Measurements from ENCODE around the gene UBTFL1.
"Not testable (repeated sequence)": the region's sequence is repeated elsewhere in the genome, so short reads cannot be mapped to it uniquely, and the experiment has no call there.

Gene UBTFL1, protein sequence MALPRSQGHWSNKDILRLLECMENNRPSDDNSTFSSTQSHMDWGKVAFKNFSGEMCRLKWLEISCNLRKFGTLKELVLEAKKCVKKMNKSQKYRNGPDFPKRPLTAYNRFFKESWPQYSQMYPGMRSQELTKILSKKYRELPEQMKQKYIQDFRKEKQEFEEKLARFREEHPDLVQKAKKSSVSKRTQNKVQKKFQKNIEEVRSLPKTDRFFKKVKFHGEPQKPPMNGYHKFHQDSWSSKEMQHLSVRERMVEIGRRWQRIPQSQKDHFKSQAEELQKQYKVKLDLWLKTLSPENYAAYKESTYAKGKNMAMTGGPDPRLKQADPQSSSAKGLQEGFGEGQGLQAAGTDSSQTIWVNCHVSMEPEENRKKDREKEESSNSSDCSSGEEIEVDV

DNA sequence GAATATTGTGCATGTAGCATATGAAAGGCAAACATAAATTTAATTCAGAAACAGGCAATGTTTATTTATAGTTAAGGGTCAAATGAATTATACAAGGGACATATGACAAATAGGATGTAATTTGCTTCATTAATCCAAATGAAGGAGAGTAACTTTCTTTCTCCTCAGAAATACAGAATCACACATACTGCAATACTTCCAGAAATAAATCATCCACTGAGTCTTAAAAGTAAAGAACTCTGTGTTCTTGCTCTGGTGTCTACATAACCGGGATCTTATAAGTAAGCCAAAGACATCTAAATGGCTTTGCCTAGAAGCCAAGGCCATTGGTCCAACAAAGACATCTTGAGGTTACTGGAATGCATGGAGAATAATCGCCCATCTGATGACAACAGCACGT lies at the start of gene UBTFL1:
Gene UBTFL1 (plus strand): TSS at position 301 of the 400 bp plus-strand sequence. CDS start 0 bp downstream, at position 301.
- DNase-seq, result not testable (repeated sequence)

DNA sequence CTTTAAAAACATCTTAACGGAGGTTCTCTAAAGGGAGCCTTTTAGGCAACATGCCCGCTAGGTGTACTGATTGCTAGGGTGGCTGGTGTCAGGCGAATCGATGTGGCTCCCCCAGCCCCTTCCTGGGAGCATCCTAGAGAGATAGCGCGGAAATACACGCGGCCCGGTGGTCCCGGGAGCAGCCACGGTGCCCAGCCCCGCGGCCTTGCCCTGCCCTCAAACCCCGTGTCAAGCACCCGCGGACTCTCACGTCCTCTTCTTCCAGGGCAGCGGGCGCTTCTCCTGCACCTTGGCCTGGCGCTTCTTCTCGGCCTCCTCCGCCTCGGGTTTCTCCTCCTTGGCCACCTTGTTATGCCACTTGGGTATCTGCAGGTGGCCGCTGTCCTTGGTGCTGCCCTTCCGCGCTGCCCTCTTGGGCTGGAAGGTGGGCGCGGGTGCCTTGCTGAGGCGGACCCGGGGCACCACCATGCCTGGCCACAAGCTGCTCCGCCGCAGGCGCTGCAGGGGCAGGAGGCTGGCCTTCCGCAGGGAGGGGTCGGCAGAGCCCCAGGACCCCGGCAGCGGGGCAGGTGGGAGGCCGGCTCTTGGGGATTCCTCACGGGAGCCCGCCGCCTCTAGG lies 34.0 kb upstream of the UBTFL1 start:
- DNase-seq, result not testable (repeated sequence)

DNA sequence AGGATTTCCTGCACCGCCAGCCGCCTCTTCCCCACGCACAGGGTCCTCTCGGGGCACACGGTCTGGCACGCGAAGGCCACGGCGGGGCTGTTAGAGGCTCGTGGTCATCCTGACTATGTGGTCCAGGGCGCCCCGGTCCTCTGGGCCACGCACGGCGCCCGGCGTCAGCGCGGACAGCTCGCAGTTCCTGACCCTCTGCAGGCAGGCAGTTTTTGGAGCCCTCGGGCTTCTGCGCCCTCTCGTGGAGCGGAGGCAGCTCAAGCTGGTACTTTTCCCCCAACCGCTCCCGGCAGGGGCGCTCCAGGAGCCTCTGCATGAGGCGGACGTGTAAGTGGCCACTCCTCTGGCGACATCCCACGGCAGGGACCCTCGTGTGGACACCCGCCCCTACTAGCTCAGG lies 33.4 kb upstream of the UBTFL1 start:
- not testable (repeated sequence) for DNase-seq

DNA sequence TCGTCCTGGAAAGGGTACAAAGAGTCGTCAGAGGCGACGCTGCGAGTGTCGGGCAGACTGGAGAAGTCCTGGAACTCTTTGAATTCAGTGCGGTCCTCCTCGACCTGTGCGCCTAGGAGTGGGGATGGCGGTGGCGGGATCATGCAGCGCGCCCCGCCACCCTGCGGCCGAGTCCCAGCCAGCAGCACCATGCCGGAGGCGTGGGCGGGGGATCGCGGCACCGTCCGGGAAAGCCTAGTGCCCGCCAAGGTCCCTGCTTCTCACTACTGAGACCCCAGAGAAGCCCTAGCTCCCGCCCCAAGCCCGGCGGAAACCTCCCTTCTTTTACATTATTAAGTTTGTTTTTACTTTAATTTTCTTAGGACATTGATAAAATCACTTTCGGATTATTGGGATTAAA lies 32.2 kb upstream of the UBTFL1 start:
- DNase-seq, result not testable (repeated sequence)

DNA sequence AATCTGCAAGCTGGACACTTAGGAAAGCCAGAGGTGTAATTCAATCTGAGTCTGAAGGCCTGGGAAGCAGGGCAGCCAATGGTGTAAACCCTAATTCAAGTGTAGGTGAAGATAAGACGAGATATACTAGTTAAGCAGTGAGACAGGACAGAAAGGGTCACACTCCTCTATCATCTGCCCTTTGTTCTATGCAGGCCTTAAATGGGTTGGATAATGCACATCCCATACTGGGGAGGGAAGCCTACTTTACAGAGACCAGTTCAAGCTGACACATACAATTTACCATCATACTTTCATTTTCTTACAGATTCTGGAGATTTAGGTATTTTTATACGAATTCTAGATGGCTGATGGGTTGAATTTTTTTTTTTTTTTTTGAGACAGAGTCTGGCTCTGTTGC lies 3.0 kb downstream of the UBTFL1 start:
- not testable (repeated sequence) for DNase-seq

DNA sequence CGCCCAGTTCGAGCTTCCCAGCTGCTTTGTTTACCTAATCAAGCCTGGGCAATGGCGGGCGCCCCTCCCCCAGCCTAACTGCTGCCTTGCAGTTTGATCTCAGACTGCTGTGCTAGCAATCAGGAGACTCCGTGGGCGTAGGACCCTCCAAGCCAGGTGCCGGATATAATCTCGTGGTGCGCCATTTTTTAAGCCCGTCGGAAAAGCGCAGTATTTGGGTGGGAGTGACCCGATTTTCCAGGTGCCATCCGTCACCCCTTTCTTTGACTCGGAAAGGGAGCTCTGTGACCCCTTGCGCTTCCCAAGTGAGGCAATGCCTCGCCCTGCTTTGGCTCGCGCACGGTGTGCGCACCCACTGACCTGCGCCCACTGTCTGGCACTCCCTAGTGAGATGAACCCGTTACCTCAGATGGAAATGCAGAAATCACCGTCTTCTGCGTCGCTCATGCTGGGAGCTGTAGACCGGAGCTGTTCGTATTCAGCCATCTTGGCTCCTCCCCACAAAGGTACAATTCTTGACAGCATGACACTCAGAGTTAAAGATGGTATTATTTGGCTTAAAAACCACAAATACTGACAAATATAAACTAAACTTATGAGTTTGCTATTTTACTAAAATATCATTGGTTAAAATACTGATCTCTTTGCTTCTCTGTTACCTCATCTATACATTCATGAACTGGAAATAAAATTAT lies 9.6 kb downstream of the UBTFL1 start:
- not testable (repeated sequence) for DNase-seq

DNA sequence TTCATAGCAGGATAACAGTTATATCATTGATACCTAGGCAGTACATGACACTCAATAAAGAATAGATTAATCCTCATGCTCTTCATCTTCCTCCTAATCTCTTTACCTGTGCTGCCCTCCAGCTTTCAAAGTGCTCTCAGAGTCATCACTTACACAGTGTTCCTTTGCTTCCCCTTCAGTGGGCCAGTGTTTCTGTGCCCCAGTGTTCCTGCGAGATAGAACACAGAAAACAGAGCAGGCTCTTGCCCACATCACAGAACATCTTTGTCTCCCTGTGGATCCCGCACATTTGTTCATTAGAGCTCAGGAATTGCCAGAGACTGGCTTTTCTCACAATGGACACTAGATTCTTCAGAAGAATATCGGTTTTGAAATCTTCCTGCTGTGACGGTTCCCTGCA lies 12.5 kb downstream of the UBTFL1 start:
- DNase-seq, result not testable (repeated sequence)

DNA sequence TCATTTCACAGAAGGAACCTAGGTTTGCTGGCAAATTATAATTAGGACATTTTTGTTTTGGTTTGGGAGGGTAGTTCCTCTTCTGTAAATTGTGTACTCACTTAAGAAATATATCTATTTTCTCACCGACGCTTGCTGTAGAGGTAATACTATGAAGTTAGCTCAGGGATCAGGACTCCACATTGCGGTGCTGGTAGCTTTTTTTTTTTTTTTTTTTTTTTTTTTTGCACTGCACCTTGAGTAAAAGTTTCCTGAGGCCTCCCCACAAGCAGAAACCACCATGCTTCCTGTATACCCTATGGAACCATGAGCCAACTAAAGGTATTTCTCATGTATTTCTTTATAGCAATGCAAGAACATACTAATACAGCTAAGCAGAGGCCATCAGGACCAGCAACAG lies 14.7 kb downstream of the UBTFL1 start:
- DNase-seq, result no peak

DNA sequence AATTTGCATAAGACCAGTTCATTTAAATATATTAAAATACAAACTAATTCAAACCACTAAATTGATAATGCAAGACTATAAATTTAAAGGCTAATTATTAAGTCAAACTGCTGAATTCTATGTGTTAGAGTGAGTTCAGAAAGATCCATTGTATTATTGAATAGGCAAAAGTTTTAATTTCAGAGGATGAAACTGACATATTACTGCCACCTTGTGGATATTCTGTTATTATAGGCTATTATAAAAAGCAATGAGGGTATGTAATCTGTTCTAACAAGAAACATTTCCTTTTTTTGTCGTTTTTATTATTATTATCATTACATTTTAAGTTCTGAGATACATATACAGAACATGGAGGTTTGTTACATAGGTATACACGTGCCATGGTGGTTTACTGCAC lies 27.8 kb downstream of the UBTFL1 start:
- DNase-seq, result no peak

DNA sequence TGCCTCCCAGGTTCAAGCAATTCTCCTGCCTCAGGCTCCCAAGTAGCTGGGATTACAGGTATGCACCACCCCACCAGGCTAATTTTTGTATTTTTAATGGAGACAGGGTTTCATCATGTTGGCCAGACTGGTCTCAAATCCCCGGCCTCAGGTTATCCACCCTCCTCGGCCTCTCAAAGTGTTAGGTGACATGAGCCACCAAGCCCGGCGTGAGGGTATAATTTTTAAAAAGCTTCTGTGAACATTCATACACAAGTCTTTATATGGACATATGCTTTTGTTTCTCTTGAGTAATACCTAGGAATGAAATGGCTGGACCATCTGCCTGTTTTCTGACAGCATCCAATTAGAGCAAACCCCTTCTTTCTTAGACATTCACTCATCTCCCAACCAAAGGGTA lies 34.4 kb downstream of the UBTFL1 start:
- DNase-seq, result no peak

DNA sequence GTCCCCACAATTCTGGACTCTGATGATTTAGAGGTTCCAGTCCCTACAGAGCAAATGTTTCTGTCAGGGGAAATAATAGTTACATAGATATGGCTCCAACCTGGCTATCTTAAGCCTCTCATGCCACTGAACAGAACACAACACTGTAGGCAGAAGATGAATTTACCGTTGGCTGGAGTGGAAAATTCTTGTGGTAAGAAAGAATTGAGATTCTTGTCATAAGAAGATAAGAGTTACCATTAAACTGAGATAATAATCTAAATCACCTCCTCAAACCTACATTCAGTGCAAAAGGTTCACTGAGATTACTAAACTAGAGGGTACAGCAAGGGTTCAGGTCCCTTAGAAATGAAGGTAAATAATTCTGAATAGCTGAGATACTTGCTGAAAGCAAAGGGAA lies 38.6 kb downstream of the UBTFL1 start:
- DNase-seq, result no peak

DNA sequence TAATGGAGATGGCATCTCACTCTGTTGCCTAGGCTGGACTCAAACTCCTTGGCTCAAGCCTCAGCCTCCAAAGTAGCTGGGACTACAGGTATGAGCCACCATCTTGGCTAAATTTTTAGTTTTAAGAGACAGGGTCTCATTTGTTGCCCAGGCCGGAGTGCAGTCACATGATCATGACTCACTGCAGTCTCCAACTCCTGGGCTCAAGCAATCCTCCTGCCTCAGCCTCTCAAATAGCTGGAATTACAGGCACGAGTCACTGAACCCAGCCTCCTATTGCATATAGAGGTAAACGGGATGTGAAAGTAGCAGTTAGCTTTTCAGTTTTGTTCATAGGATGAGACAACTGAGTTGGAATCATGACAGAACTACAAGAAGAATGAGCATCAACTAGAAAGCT lies 39.2 kb downstream of the UBTFL1 start:
- no peak for DNase-seq

DNA sequence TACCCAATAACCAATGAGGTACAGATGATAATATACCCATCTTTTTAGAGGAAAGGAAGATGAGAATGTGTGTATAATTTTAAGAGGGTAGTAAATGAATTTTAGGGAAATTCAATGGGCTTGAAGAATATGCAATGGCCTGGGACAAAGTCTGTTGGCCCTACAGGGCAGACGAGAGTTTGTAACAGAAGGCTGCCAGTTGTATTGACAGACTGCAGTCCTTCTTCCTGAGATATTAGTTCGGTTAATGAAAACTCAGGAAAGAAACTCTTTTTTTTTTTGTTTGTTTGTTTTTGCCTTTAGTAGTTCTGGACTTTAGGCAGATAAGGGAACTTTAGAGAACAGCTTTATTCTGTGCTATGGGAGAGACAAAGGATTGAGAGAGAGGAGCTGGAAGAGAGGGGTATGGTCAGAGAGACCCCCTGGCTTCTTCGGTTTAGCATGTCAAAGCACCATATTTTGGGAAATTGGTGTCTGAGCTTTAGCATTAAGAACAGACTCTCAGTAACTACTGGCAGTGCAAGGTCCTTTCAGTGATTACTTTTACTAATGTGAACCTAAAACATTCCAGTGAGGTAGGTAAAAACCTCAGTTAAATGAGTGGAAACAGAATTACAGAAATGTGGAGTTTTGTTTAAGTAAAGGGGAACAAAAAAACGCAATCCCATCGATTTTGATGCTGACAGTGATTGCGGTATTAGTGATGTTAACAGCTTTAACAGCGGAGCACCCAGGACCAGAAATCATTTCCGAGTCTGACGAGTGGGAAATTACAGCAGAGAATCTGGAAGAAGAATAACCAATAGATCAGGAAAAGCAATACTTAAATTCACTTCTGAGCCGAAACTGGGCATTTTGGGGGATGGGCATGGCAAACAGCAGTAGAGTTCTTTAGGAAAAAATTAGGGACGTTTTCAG lies 48.1 kb downstream of the UBTFL1 start:
- no peak for DNase-seq

DNA sequence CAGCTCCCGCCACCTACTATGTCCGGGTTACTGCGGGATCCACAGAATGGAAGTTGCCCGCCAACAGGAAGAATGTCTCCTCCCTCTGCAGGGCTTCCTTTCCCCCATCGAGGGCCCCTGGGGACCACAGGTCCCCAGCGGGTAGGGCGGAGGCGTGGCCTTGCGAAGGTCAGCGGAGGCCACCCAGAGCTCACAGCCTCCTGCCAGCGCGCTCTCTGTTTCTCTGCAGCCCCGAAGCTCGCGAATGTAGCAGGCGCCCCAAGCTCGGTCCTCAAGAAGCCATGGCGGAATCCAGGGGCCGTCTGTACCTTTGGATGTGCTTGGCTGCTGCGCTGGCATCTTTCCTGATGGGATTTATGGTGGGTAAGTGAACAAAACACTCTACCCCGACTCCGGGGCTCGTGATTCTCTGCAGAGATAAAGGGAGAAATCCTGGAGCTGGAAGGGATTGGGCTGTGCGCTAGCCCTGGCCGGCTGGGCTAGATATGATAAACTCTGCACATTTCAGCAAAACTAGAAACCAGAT lies 48.8 kb downstream of the UBTFL1 start, which contains the start of gene NAALAD2:
Gene NAALAD2 (plus strand): TSS at position 186 of the 526 bp plus-strand sequence. CDS start 96 bp downstream, at position 282.
- DNase-seq, result no peak

DNA sequence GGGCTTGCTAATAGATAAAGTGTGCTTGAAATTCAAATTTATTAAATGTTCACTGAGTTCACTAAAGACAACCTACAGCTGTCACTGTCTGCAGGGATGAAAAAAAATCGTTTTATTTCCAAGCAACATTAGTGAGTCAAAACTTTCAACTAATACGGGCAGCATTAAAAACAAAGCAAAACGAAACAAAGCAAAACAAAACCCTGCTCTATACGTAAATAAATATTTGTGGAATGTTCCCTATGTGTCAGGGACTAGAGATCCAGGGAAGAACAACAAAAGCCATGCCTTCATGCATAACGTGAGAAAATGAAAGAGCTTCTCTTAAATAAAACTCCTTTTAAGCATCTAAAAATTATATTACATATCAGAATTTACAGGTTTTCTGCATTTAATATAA lies 49.3 kb downstream of the UBTFL1 start:
- DNase-seq, result no peak

All from DMS153 (cell line).